ENCODE data around the gene TFE3.

The TFE3 gene

GRCh38 chrX:49067285-49068120, 24.3 kb upstream of the TFE3 start:
- ChIA-PET CTCF (no interaction called here), POLR2A (no interaction called here)
- TF ChIP-seq CTCF (IDR thresholded peaks at IDR 0.05; ENCODE audit: insufficient read depth, low read length, missing control alignments): no peak
- H3K4me3 ChIP-seq (ENCODE audit: low read depth, low read length): no peak overlapping the region
- no peak for DNase-seq (ENCODE audit: low read depth, low spot score)

DNA sequence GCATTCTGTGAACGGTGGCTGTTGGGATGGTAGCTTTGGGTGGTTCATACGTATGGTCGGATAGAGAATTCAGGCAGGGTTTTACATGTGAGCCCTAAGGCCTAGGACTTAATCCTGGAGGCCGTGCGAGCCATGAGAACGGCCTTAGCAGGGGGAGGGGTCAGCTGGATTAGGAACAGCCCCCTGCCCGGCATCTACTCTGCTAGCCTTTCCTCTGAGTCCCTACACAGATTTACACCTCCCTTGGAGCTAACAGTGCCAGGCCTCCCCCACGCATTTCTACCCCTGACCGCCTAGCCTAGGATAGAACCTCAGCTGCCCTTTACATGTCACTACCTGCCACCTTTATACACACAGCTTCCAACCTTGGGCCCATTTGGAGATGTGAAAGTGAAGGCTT, 23.5 kb upstream of the TFE3 start:
- POLR2A ChIA-PET: no interaction called here
- TF ChIP-seq CTCF (IDR thresholded peaks at IDR 0.05; ENCODE audit: insufficient read depth, low read length, missing control alignments): no peak
- no peak for DNase-seq (ENCODE audit: low read depth, low spot score)

DNA sequence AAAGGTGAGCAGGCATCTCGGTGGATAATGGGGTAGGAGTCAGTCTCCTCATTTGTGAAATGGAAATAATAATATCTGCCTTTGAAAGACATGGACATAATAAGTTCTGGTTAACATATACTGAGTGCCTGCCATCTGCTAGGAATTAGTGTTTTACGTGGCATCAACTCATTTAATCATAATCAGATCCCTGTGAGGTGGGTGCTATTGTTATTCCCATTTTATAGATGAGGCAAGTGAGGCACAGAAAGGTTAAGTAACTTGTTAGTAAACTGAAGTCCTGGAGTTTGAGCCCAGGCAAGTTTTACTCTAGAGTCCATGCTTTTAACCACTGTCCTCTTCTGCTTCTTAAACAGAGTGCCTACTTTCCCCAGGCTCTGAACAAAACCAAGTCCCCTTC, 23.1 kb upstream of the TFE3 start:
- no peak for DNase-seq (ENCODE audit: low read depth, low spot score)
- H3K4me3 ChIP-seq (ENCODE audit: low read depth, low read length): no peak overlapping the region
- ChIA-PET POLR2A (interaction anchor here (1.3 kb wide), 1 partner anchor 22 kb away, joined by 4 read pairs; no protein-coding TSS in a partner anchor), CTCF (no interaction called here)
- TF ChIP-seq CTCF (IDR thresholded peaks at IDR 0.05; ENCODE audit: insufficient read depth, low read length, missing control alignments): no peak

More for the DNA sequence above, 23.5 kb upstream of the TFE3 start:
- H3K4me3 ChIP-seq (ENCODE audit: low read depth, low read length): no peak overlapping the region
- CTCF ChIA-PET: no interaction called here

- DNase-seq (ENCODE audit: low read depth, low spot score): no peak
- ChIA-PET POLR2A (interaction anchor here (1.3 kb wide), 1 partner anchor 21 kb away, joined by 4 read pairs; no protein-coding TSS in a partner anchor), CTCF (interaction anchor here (0.8 kb wide), 1 partner anchor 9 kb away, joined by 3 read pairs; no protein-coding TSS in a partner anchor)
- no peak overlapping the region for H3K4me3 ChIP-seq (ENCODE audit: low read depth, low read length)
- TF ChIP-seq CTCF (IDR thresholded peaks at IDR 0.05; ENCODE audit: insufficient read depth, low read length, missing control alignments): no peak
Observed at GRCh38 chrX:49064735-49065134, 21.6 kb upstream of the TFE3 start.

DNA sequence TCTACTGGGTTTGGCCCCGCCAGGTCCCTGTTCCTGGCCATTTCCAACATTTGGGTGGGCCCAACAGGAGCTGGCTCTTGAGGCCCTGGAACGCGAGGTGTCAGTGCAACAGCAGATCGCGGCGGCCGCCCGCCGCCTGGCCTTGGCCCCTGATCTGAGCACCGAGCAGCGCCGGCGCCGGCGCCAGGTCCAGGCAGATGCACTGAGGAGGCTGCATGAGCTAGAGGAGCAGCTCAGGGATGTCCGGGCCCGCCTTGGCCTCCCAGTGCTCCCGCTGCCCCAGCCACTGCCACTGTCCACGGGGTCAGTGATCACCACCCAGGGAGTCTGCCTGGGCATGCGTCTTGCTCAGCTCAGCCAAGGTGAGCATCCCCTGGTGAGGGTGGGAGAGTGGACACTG, 21.1 kb upstream of the TFE3 start:
- no peak for DNase-seq (ENCODE audit: low read depth, low spot score)
- TF ChIP-seq CTCF (IDR thresholded peaks at IDR 0.05; ENCODE audit: insufficient read depth, low read length, missing control alignments): no peak
- CTCF ChIA-PET: no interaction called here
- no peak overlapping the region for H3K4me3 ChIP-seq (ENCODE audit: low read depth, low read length)
- POLR2A ChIA-PET: no interaction called here

- no peak for TF ChIP-seq CTCF (IDR thresholded peaks at IDR 0.05; ENCODE audit: insufficient read depth, low read length, missing control alignments)
- DNase-seq (ENCODE audit: low read depth, low spot score): no peak
- ChIA-PET POLR2A (no interaction called here), CTCF (no interaction called here)
- H3K4me3 ChIP-seq (ENCODE audit: low read depth, low read length): no peak overlapping the region
Observed at GRCh38 chrX:49063715-49064114, 20.6 kb upstream of the TFE3 start.
